ENCODE results near the gene KCNH5. TPM values are rescaled to one million over a fixed set of nuclear protein-coding genes. Genes with fewer than 3 reads are reported as not detected.
A peak's percentile ranks its signal among the peaks of the same experiment; 100 is the strongest.

KCNH5 gene
- polyA plus RNA-seq, 1 of the 3 experiments (the other 2 are of a cell fraction): not detected

DNA sequence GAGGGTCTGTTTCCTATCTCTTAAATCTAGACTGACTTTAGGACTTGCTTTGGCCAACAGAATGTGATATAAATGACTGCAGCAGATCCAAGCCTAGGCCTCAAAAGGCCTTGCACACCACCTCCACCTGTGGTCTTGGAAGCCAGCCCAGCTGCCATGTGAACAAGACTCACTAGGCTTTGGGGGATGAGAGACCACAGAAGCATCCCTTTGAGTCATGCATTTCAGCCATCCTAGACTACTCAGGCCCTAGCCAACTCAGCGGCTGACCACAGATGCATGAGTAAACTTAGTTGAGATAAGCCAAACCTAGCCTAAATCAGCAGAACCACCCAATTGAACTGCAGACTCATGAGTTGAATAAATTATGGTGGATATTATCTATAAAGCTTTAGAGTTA is 87.7 kb downstream of the KCNH5 start (continued):
- no peak for TF ChIP-seq CHD2 (IDR thresholded peaks at IDR 0.05; ENCODE audit: low read length, partially characterized antibody)
- no peak for TF ChIP-seq GATA2 (CRISPR knock-in tag; IDR thresholded peaks at IDR 0.05)
- TF ChIP-seq POLR2AphosphoS5 (IDR thresholded peaks at IDR 0.05; ENCODE audit: low read depth, low read length): peak; percentile 53; the same call in 1 of the 2 replicates
- no peak for TF ChIP-seq RAD21 (IDR thresholded peaks at IDR 0.05; ENCODE audit: low read length)
- TF ChIP-seq EZH2phosphoT487 (IDR thresholded peaks at IDR 0.05; ENCODE audit: borderline replicate concordance, low read depth): no peak
- no peak for TF ChIP-seq MEF2A (IDR thresholded peaks at IDR 0.05; ENCODE audit: borderline replicate concordance, low read depth)
- TF ChIP-seq, protein P1, sequence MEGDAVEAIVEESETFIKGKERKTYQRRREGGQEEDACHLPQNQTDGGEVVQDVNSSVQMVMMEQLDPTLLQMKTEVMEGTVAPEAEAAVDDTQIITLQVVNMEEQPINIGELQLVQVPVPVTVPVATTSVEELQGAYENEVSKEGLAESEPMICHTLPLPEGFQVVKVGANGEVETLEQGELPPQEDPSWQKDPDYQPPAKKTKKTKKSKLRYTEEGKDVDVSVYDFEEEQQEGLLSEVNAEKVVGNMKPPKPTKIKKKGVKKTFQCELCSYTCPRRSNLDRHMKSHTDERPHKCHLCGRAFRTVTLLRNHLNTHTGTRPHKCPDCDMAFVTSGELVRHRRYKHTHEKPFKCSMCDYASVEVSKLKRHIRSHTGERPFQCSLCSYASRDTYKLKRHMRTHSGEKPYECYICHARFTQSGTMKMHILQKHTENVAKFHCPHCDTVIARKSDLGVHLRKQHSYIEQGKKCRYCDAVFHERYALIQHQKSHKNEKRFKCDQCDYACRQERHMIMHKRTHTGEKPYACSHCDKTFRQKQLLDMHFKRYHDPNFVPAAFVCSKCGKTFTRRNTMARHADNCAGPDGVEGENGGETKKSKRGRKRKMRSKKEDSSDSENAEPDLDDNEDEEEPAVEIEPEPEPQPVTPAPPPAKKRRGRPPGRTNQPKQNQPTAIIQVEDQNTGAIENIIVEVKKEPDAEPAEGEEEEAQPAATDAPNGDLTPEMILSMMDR (IDR thresholded peaks at IDR 0.05): no peak
- TF ChIP-seq FOSL2 (IDR thresholded peaks at IDR 0.05; ENCODE audit: borderline replicate concordance, low read depth): peak; percentile 90
- no peak for TF ChIP-seq SIN3A (IDR thresholded peaks at IDR 0.05; ENCODE audit: borderline replicate concordance, low read depth, low read length)
- TF ChIP-seq, protein P2, sequence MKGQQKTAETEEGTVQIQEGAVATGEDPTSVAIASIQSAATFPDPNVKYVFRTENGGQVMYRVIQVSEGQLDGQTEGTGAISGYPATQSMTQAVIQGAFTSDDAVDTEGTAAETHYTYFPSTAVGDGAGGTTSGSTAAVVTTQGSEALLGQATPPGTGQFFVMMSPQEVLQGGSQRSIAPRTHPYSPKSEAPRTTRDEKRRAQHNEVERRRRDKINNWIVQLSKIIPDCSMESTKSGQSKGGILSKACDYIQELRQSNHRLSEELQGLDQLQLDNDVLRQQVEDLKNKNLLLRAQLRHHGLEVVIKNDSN (IDR thresholded peaks at IDR 0.05; ENCODE audit: borderline replicate concordance, low read depth): no peak
- TF ChIP-seq NFIC (IDR thresholded peaks at IDR 0.05; ENCODE audit: borderline replicate concordance): peak; percentile 95
- TF ChIP-seq SMC3 (IDR thresholded peaks at IDR 0.05; ENCODE audit: low read depth, low read length): no peak
- TF ChIP-seq YY1 (IDR thresholded peaks at IDR 0.05; ENCODE audit: low read depth): no peak
- TF ChIP-seq, protein P3, sequence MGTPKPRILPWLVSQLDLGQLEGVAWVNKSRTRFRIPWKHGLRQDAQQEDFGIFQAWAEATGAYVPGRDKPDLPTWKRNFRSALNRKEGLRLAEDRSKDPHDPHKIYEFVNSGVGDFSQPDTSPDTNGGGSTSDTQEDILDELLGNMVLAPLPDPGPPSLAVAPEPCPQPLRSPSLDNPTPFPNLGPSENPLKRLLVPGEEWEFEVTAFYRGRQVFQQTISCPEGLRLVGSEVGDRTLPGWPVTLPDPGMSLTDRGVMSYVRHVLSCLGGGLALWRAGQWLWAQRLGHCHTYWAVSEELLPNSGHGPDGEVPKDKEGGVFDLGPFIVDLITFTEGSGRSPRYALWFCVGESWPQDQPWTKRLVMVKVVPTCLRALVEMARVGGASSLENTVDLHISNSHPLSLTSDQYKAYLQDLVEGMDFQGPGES (IDR thresholded peaks at IDR 0.05; ENCODE audit: low read depth, low read length): no peak
- TF ChIP-seq GABPA (IDR thresholded peaks at IDR 0.05; ENCODE audit: low read depth): no peak
- no peak for TF ChIP-seq RFX5 (IDR thresholded peaks at IDR 0.05; ENCODE audit: low read length)
- TF ChIP-seq RCOR1 (IDR thresholded peaks at IDR 0.05; ENCODE audit: low read length): no peak
- TF ChIP-seq, protein P4, sequence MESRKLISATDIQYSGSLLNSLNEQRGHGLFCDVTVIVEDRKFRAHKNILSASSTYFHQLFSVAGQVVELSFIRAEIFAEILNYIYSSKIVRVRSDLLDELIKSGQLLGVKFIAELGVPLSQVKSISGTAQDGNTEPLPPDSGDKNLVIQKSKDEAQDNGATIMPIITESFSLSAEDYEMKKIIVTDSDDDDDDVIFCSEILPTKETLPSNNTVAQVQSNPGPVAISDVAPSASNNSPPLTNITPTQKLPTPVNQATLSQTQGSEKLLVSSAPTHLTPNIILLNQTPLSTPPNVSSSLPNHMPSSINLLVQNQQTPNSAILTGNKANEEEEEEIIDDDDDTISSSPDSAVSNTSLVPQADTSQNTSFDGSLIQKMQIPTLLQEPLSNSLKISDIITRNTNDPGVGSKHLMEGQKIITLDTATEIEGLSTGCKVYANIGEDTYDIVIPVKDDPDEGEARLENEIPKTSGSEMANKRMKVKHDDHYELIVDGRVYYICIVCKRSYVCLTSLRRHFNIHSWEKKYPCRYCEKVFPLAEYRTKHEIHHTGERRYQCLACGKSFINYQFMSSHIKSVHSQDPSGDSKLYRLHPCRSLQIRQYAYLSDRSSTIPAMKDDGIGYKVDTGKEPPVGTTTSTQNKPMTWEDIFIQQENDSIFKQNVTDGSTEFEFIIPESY (IDR thresholded peaks at IDR 0.05; ENCODE audit: borderline replicate concordance, low read depth): no peak
- peak; percentile 97 for TF ChIP-seq TCF12 (IDR thresholded peaks at IDR 0.05)
- peak in 1 of 2 experiments; percentile 91; a peak in 2 of 4 replicates for TF ChIP-seq EP300 (IDR thresholded peaks at IDR 0.05; ENCODE audit: borderline replicate concordance in 1 of 2, low read depth in 1 of 2, low read length in 1 of 2)
- TF ChIP-seq RXRA (IDR thresholded peaks at IDR 0.05; ENCODE audit: borderline replicate concordance, low read depth): peak; percentile 44; the same call in 1 of the 2 replicates
- no peak for TF ChIP-seq NRF1 (IDR thresholded peaks at IDR 0.05; ENCODE audit: low read depth, low read length)

All from SK-N-SH (cell line).